Endothelial cell of umbilical vein (primary cell): ENCODE measurements around the gene LBR. TPM values are rescaled to one million over a fixed set of nuclear protein-coding genes. Genes with fewer than 3 reads are reported as not detected.

Source experiments
- BruUV-seq: library from RNA; stranded (reverse); fragments of 400-500 nt; replicated peaks from 2 replicates; lab custom pipeline; 2021; lab: Mats Ljungman, UMichigan
- CTCF ChIA-PET: fragments of 300-600, 350-600 bp; sonication (Branson Sonifier 250); formaldehyde crosslinking; loops from one replicate; lab custom pipeline; 2021; ENCODE audit warnings: antibody characterized with exemption, inconsistent platforms; lab: Charles Lee
- POLR2A ChIA-PET: fragments of 300-600, 350-600 bp; sonication (Branson Sonifier 250); formaldehyde crosslinking; loops from one replicate; lab custom pipeline; 2021; ENCODE audit warnings: antibody characterized with exemption, inconsistent platforms; lab: Charles Lee
- DNase-seq: peaks from one replicate; pipeline ENCODE4 v3.0.0-alpha.2; 2011; ENCODE audit warnings: low read depth, low spot score
- FAIRE-seq: peaks from 2 replicates; lab custom pipeline; 2011; peaks lifted over from hg19 to GRCh38; lab: Jason Lieb, UNC
- H2AFZ ChIP-seq: 2 replicates; pipeline ENCODE4 v1.6.0; 2012; ENCODE audit warnings: low read depth, low read length, control low read depth, inconsistent platforms
- H3K27ac ChIP-seq: 2 replicates; pipeline ENCODE4 v1.5.1; 2011; ENCODE audit warnings: low read depth, mild to moderate bottlenecking, control low read depth, low read length, moderate library complexity; ENCODE audit not compliant: insufficient read depth
- H3K27me3 ChIP-seq, 2 experiments: 2 replicates each; pipeline versions ENCODE4 v1.6.0 to v1.6.1; 2011; ENCODE audit warnings: low read length in 2 of 2, mixed read lengths in 1 of 2; ENCODE audit not compliant: control insufficient read depth in 2 of 2, insufficient read depth in 2 of 2
- H3K36me3 ChIP-seq, 2 experiments: 2 replicates in 1 of 2; 3 replicates in 1 of 2; pipeline ENCODE4 v1.5.1; 2011; ENCODE audit warnings: low read length in 2 of 2, mild to moderate bottlenecking in 1 of 2, moderate library complexity in 1 of 2; ENCODE audit not compliant: control insufficient read depth in 2 of 2, insufficient read depth in 2 of 2; ENCODE audit errors: extremely low read depth in 1 of 2
- H3K4me1 ChIP-seq: 3 replicates; pipeline ENCODE4 v1.5.1; 2011; ENCODE audit warnings: mild to moderate bottlenecking, low read length; ENCODE audit not compliant: control insufficient read depth, insufficient read depth; ENCODE audit errors: extremely low read depth
- H3K4me2 ChIP-seq: 2 replicates; pipeline ENCODE4 v1.6.1; 2011; ENCODE audit warnings: low read length, control low read depth, mixed read lengths; ENCODE audit not compliant: insufficient read depth
- H3K4me3 ChIP-seq, 3 experiments: fragments of 200-600 bp in 1 of 3; sonication (generic), shearing (Covaris generic) in 1 of 3; replicated peaks in 1 of 3; 2 replicates each; pipeline ENCODE4 v1.5.1; 2011 to 2016; ENCODE audit warnings: control low read depth in 3 of 3, low read length in 3 of 3, mild to moderate bottlenecking in 2 of 3, inconsistent platforms in 1 of 3, low read depth in 1 of 3, moderate library complexity in 1 of 3; ENCODE audit not compliant: insufficient read depth in 1 of 3
- H3K79me2 ChIP-seq: 2 replicates; pipeline ENCODE4 v1.6.0; 2012; ENCODE audit warnings: low read length, inconsistent platforms; ENCODE audit not compliant: control insufficient read depth, insufficient read depth
- H3K9ac ChIP-seq: replicated peaks from 2 replicates; pipeline ENCODE3; 2011; ENCODE audit warnings: low read length, control low read depth; ENCODE audit not compliant: insufficient read depth; ENCODE audit errors: extremely low read depth
- H3K9me1 ChIP-seq: replicated peaks from 3 replicates; pipeline ENCODE4 v1.6.0; 2011; ENCODE audit warnings: mild to moderate bottlenecking, low read length; ENCODE audit not compliant: control insufficient read depth, insufficient read depth; ENCODE audit errors: extremely low read depth
- H3K9me3 ChIP-seq: replicated peaks from 2 replicates; pipeline ENCODE4 v1.5.1; 2012; ENCODE audit warnings: low read length, inconsistent platforms; ENCODE audit not compliant: control insufficient read depth, insufficient read depth
- H4K20me1 ChIP-seq: replicated peaks from 2 replicates; pipeline ENCODE3; 2011; ENCODE audit warnings: mild to moderate bottlenecking, low read length; ENCODE audit not compliant: control insufficient read depth, insufficient read depth; ENCODE audit errors: extremely low read depth
- CTCF ChIP-seq, 2 donors: IDR thresholded peaks; 1 replicate in 1 of 2; 2 replicates in 1 of 2; pipeline ENCODE4 v1.5.1; 2011; ENCODE audit warnings: low read length in 2 of 2, mild to moderate bottlenecking in 2 of 2, moderate library complexity in 2 of 2, control low read depth in 1 of 2, inconsistent platforms in 1 of 2, low read depth in 1 of 2; ENCODE audit not compliant: insufficient read depth in 1 of 2; ENCODE audit errors: extremely low read depth in 1 of 2
- EZH2 ChIP-seq: IDR thresholded peaks from 2 replicates; pipeline ENCODE4 v1.6.1; 2012; ENCODE audit warnings: borderline replicate concordance, low read depth, mild to moderate bottlenecking, moderate library complexity, low read length, inconsistent platforms; ENCODE audit not compliant: severe bottlenecking
- GATA2 ChIP-seq: IDR thresholded peaks from 2 replicates; pipeline ENCODE4 v1.7.0; 2011; ENCODE audit warnings: low read depth, mild to moderate bottlenecking, moderate library complexity, mixed read lengths, low read length; ENCODE audit not compliant: insufficient read length, insufficient read depth
- JUN ChIP-seq: IDR thresholded peaks from 2 replicates; pipeline ENCODE4 v1.6.1; 2011; ENCODE audit warnings: borderline replicate concordance, low read depth; ENCODE audit not compliant: insufficient read length, insufficient read depth
- MAX ChIP-seq: IDR thresholded peaks from 2 replicates; pipeline ENCODE4 v1.6.1; 2011; ENCODE audit not compliant: insufficient read depth, insufficient read length
- POLR2A ChIP-seq: IDR thresholded peaks from 2 replicates; pipeline ENCODE4 v1.6.1; 2012; ENCODE audit warnings: low read depth, mild to moderate bottlenecking, control low read depth, low read length
- dilution Hi-C: fragments of 300-500 bp; cut with MboI; formaldehyde crosslinking; loops from one replicate; pipeline ENCODE4 v1.15.0; 2019; ENCODE audit warnings: low sequenced_read_pairs; ENCODE audit not compliant: extremely low pct_ligation_motif_present
- intact Hi-C: fragments of 100-400 bp; cut with micrococcal nuclease; formaldehyde crosslinking; loops from one replicate; pipeline ENCODE4 v1.10.0; 2022
- polyA plus RNA-seq, 4 experiments: library from polyadenylated mRNA; depleted of rRNA in 3 of 4; stranded (reverse) in 3 of 4; unstranded in 1 of 4; fragments of >200 nt; gene quantifications; 2 replicates each; pipeline versions ENCODE4 v1.2.1 to v1.2.3, GENCODE V29; 2011 to 2012; ENCODE audit warnings: missing spikeins in 1 of 4
- total RNA-seq: library from RNA; stranded (reverse); gene quantifications from 2 replicates; pipeline ENCODE4 v1.2.3, GENCODE V29; 2021

The LBR gene
- total and polyA plus RNA-seq, 2 donors (not counting 3 experiments of a cell fraction or from before 2014, with no cell fraction given), result 53.9 to 119 TPM

- H3K27me3 ChIP-seq, result no peaks in the 10 kb centered on the region
- intact Hi-C loops, result loop anchor here (5.0 kb wide), 1 partner anchor 76 kb away; no protein-coding TSS in a partner anchor
- no peak overlapping the region for H3K9ac ChIP-seq
- dilution Hi-C loops, result no loop called here
- no peaks in the 10 kb centered on the region for H3K9me3 ChIP-seq
- ChIA-PET POLR2A (no interaction called here), CTCF (interaction anchor here (0.7 to 5.7 kb wide), 7 partner anchors 293 to 511 kb away, joined by 3 to 82 read pairs (median 10); no protein-coding TSS in a partner anchor)
- H3K9me1 ChIP-seq, result no peaks in the 10 kb centered on the region
- no peak overlapping the region for H3K4me2 ChIP-seq
- FAIRE-seq (no peak), DNase-seq (no peak)
- BruUV-seq, result no TSS peak
- no peaks in the 10 kb centered on the region for H4K20me1 ChIP-seq
- H3K4me1 ChIP-seq, result no peaks in the 10 kb centered on the region
- no peak for TF ChIP-seq MAX
- no peak for TF ChIP-seq JUN
- no peak for TF ChIP-seq EZH2
- TF ChIP-seq CTCF (IDR thresholded peaks at IDR 0.05; ENCODE audit: extremely low read depth in 1 of 2, insufficient read depth in 1 of 2, low read depth in 1 of 2, low read length in 2 of 2), result no peak
- no peak for TF ChIP-seq GATA2
- no peak for TF ChIP-seq POLR2A
- H3K27ac ChIP-seq, result no peak overlapping the region
- H3K79me2 ChIP-seq, result no peaks in the 10 kb centered on the region
- H3K4me3 ChIP-seq, result no peak overlapping the region
- H3K36me3 ChIP-seq, result no peaks in the 10 kb centered on the region
- no peak overlapping the region for H2AFZ ChIP-seq
Measured at GRCh38 chr1:225476100-225476511, 48.3 kb upstream of the LBR start.
